Stimulated activated naive CD8-positive, alpha-beta T cell treated with anti-CD3 and anti-CD28 coated beads, Interleukin-15, Interleukin-2, amounts not matched to agents 100 U/mL and 50 U/mL, for 24 hours (primary cell): ENCODE data around the gene NACC2.
"Not testable (repeated sequence)": the region's sequence is repeated elsewhere in the genome, so short reads cannot be mapped to it uniquely, and the experiment has no call there.

Experiments
- ATAC-seq: fragments of 150-1000 bp; cut with Tn5 transposase; one replicate; pipeline ENCODE4 v1.10.0; 2021
- DNase-seq: peaks from one replicate; pipeline ENCODE4 v3.0.0; 2021

NACC2 gene

DNA sequence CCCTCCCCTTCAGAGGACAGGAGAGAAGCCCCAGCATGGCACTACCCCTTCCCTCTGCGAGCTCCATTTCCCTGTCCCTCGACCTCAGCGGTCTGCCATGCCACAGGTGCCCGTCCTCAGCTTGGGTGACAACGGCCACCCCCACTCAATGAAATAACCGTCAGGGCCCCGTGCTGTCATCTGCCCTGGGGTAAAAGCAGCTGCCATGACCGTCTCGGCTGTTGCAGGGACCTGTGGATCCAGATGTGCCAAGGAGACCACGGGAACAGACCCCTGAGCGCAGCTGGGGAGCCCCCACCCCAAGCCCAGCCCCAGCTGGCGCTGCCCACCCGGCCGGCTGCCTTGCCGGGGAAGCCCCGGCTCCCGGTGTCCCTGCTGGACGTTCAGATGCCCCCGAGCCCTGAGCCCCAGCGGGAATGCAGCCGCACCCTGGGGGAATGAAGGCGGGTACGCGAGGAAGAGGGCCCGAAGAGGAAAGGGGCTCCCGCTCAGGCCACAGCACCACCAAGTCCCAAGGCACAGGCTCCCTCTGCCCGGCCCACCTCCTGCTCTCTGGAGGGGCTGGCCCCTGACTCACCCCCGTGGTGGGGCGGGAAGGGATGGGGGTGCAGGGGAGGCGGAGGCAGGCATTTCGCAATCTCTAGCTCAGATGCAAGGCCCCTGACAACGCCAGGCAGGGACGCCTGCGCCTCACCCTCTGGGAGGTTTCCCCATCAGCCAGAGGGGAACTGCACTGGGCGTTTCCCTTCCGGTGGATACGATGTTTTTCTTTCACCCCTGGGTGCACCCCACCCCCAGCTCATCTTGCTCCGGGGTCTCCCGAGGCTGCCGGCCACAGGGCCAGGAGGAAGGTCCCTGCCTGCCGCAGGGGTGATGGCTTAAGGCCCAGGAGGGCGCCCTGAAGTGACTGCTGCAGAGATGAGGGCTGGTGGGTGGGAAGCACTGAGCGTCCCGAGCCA, 49.2 kb downstream of the NACC2 start:
- DNase-seq (no peak), ATAC-seq (no peak)

DNA sequence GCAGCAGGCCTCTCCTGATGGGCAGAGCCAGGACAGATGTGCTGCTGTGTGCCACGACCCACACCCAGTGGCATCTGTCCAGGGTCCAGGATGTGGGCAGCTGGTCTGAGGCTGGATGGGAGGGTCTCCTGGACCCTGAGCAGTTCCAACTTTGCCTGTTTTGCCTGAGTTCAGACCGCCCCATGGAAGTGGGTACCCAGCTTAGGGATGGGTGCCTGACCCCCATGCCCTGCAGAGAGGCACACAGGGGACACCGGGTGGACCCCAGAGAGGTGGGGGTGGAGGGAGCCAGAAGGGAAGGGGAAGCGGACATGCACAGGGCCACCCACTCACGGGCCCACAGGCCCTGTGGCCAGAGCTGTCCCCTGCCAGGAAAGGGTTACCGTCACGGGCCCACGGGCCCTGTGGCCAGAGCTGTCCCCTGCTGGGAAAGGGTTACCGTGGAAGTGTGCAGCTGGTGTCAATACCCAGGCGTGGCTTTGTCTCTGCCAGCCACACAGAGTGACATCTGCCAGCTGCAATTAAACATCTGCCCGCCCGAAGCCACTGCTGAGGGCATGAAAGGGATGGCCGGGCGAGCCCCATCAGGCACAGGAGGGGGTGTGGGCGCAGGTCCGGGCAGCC, 50.0 kb downstream of the NACC2 start:
- ATAC-seq (no peak), DNase-seq (no peak)

DNA sequence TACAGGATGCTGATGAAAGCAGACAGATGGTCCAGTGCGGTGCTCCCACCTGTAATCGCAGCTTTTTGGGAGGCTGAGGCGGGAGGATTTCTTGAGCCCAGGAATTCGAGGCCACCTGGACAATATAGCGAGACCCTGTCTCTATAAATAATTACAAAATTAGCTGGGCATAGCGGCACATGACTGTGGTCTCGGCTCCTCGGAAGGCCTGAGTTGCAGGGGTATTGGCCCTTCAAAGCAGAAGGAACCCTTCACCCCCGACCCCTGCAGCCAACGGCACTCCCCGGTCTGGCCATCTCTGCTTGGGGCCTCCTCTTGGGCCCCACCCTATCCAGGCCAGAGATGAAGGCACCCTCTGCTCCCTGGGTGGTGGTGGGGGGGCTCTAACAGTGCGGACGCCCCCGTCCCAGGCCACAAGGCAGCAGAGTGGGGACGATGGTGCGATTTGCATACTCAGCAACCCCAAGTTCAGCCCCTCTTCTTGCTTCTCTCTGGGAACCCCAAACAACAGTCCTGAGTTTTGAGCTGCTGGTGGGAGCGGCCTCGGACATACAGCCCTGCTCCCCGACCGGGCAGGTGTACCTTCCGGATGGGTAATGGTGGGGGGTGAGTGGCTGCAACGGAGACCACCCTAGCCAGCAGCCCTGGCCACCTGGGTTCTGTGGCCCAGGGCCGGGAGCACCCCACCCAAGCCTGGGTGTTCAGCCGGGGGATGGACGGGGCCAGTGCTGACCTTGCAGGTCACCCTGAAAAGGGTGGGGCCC, 50.7 kb downstream of the NACC2 start:
- no peak for ATAC-seq
- no peak for DNase-seq

DNA sequence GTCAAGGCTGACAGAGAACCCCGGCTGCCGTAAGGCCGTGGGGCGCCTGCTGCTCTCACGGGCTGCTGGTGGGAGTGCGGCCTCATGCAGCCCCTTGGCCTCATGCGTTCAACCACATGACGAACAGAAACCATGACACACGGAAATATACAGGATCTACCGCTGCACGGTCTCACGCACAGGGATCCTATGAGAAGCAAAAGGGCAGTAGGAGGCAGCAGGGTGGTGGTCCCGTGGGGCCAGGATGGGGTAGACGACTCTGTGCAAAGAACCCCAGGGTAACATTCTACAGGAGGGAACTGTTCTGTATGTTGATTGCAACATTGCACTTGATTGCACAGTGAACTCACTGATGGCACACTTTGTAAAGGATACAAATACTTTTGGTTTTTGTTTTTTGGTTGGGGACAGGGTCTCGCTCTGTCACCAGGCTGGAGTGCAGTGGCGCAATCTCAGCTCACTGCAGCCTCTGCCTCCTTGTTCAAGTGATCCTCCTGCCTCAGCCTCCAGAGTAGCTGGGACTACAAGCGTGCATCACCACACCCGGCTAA, 51.6 kb downstream of the NACC2 start:
- ATAC-seq (no peak), DNase-seq (no peak)

DNA sequence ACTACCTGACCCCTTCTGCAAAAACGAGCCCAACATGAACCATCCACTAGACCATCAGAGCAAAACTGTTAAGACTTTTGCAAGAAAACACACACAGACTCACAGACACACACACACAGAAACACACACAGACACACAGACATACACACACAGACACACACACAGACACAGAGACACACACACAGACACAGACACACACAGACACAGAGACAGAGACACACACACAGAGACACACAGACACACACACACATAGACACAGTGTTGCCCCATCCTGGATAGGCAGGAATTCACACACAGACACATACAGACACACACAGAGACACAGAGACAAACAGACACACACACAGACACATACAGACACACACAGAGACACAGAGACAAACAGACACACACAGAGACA, 52.5 kb downstream of the NACC2 start:
- no peak for DNase-seq
- no peak for ATAC-seq

DNA sequence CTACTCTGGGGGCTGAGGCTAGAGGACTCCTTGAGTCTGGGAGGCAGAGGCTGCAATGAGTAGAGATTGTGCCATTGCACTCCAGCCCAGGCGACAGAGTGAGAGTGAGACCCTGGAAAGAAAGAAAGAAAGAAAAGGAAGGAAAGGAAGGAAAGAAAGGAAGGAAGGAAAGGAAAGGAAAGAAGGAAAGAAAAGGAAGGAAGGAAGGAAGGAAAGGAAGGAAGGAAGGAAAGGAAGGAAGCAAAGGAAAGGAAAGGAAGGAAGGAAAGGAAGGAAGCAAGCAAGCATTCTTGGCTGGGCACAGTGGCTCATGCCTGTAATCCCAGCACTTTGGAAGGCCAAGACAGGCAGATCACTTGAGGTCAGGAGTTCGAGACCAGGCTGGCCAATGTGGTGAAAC, 54.2 kb downstream of the NACC2 start:
- not testable (repeated sequence) for DNase-seq, ATAC-seq

DNA sequence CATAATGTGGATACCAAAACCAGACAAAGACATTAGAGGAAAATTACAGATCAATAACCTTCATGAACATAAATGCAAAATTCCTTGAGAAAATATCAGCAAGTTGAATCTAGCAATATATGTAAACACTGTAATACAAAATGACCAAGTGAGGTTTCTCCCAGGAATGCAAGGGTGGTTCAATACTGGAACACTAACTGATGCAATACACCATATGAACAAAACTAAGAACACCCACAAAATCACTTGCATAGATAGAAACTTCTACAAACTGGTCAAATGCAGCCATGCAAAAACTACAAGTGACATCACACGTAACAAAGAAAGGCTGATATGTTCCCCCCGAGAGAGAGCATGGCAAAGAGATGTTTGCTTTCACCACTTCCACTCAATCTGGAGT, 55.6 kb downstream of the NACC2 start:
- ATAC-seq (no peak), DNase-seq (no peak)

DNA sequence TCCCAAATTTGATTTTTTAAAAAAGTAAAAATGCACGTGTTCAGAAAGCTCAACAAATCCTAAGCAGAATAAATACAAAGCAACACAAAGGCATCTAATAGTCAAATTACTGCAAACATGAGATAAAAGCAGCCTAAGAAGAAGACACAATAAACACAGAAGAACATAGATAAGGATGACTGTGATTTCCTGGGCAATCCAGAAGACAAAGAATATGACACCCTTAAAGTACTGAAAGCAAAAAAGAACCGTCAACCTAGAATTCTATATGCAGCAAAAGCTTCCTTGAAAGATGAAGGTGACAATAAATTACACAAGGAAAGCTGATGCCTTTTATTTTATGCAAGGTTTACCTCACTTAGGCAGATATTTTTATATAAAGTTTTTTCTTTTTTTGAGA, 58.2 kb downstream of the NACC2 start:
- ATAC-seq (no peak), DNase-seq (no peak)

DNA sequence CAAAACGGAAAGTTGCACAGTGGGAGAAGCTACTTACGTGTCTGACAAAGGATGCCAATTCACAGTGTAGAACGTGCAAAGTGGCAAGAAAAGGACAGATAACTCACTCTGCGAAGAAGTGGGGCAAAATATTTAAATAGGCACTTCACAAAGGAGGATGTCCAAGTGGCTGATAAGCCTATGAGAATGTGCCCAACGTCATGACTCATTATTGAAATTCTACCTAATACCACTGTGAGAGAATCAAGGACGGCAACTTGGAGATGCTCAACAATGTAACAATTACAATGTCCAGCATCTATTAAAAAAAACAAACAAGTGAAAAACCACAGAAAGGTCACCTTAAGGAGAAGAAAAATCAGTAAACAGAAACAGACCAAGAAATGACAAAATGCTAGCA, 59.0 kb downstream of the NACC2 start:
- DNase-seq, result no peak
- no peak for ATAC-seq

DNA sequence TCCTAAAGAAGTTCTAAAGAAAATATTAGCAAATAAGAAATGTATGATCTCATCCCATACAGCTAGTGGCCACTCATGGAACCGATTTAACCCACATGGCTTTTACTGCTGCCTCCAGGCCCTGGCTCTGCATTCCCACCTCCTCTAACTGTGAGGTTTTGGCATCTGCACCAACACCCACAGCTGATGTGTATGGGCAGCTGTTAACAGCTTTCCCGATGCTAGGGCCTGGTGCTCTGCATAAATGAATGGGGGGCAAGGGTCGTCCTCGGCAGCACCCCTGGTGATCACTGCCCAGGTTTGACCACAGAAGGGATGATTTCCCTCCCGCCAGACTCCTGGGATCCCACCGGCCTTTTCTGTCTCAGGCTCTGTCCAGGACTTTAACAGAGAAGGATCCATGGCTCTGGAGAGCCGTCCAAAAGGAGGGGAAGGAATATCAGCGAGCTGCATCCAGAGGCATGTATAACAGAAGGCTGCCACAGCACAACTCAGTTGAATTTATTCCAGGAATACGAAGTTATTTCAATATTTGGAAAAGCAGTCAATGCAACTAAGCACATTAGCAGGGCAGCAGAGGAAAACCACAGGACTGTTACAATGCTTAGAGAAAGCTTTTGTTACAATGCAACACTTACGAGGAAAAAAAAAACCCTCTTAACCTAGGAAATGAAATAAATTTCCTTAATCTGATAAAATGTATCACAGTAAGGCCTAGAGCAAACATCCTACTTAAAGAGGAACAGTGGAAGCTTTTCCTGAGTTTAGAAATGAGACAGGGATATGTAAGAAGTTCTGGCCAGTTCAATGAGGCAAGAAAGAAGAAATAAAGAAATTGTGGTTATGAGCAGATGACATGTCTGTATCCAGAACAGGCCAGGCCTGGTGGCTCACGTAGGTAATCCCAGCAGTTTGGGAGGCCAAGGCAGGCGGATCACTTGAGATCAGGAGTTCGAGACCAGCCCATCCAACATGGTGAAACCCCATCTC, 63.1 kb downstream of the NACC2 start:
- no peak for DNase-seq
- ATAC-seq, result no peak

DNA sequence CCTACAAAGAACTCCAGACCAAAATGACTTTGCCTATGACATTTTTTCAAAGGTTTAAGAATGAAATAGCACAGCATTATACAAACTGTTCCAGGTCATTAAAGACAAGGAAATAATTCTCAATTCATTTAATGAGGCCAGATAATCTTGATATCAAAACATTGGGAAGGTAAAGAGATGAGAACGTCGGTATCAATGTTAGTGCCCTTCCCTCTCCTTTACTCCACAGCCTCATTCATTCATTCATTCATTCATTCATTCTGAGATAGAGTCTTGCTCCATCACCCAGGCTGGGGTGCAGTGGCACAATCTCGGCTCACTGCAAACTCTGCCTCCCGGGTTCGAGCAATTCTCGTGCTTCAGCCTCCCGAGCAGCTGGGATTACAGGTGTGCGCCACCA, 64.0 kb downstream of the NACC2 start:
- ATAC-seq, result no peak
- no peak for DNase-seq

DNA sequence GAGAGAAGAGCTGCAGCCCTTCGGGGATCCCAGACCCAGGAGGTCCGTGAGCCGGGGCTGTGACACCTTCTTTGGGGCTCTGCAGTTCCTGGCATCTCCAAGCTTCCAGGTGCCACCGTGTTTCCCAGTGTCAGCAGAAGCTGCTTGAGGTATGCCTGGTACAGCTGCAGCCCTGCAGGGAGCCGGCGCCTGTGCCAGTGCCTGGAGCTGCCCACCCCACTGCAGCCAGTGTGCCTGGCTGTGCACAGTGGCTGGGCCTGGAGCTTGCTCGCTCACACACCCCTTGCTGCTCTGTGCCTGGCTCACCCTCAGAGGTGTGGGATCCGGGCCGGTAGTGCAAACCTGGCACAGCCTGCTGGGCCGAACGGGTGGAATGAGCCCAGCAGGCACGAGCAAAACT, 65.5 kb downstream of the NACC2 start:
- DNase-seq, result no peak
- ATAC-seq, result no peak

DNA sequence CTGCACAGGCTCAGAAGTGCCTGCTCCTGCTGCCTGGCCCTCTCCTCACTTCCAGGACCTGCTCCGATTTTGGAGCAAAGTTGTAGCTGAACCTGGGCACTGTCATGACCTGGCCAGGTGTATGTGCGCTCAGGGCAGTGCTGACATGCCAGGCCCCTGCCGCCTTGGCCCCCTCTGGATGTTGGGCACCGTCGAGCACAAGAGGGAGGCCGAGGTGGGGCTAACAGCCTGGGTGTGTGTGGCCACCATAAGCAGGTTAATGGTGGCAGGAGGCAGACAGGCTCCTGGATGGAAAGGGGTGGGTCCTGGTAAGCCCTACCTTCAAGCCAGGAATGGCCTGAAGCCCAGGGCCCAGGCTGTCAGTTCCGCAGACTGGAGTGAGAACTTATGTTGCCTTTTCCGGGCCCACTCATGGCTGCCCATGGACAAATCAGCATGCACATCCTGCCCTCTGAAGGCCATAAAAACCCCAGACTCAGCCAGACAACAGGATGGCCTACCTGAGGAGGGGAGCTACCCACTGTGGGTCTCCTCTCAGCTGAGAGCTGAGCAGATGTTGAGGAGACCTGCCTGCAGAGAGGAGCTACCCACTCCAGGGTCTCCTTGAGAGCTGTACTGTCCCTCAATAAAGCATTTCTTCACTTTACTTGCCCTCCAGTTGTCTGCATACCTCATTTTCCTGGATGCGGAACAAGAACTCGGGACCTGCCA, 66.2 kb downstream of the NACC2 start:
- no peak for DNase-seq
- ATAC-seq, result no peak

DNA sequence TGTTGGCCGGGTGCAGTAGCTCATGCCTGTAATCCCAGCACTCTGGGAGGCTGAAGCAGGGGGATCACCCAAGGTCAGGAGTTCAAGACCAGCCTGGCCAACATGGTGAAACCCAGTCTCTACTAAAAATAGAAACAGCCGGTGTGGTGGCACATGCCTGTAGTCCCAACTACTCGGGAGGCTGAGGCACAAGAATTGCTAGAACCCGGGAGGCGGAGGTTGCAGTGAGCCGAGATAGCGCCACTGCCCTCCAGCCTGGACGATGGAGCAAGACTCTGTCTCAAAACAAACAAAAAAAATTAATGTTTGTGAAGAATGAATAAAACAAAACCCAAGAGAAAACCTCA, 68.2 kb downstream of the NACC2 start:
- ATAC-seq, DNase-seq: not testable (repeated sequence)

DNA sequence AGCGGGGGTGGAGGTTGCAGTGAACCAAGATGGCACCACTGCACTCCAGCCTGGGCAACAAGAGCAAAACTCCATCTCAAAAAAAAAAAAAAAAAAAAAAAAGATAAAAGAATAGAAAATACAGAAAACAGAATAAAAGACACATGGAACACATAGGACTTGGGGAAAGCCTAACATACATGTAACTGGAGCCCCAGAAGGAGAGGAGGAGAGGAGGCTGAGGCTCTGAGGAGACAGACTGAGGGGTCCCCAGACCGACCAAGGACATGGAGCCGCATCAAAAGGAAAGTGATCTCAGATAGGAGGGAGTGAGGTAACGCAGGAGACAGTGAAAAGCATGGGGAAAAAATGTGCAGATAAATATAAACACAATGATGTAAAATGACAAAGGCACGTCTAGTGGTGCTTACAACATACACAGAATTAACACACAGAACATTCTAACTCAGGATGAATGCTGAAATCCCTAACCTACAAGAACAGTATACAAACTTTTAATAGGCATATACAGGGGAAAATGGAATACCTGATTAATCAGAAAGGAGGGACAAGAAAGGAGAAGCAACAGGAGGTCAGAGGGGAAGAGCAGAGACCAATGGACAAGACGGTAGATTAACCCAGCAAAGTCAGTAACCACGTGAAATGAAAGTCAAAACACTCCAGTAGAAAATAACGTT, 68.7 kb downstream of the NACC2 start:
- ATAC-seq (no peak), DNase-seq (no peak)

DNA sequence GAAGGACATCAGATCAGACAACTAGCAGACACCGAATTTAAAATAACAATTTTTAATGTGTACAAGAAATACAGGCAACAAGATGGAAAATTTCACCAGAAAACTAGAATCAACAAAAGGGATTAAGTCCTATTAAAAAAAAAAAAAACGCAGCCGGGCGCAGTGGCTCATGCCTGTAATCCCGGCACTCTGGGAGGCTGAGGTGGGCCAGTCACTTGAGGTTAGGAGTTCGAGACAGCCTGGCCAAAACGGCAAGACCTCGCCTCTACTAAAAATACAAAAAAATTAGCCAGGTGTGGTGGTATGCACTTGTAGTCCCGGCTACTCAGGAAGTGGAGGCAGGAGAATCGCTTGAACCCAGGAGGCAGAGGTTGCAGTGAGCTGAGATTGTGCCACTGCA, 69.6 kb downstream of the NACC2 start:
- DNase-seq (no peak), ATAC-seq (no peak)

DNA sequence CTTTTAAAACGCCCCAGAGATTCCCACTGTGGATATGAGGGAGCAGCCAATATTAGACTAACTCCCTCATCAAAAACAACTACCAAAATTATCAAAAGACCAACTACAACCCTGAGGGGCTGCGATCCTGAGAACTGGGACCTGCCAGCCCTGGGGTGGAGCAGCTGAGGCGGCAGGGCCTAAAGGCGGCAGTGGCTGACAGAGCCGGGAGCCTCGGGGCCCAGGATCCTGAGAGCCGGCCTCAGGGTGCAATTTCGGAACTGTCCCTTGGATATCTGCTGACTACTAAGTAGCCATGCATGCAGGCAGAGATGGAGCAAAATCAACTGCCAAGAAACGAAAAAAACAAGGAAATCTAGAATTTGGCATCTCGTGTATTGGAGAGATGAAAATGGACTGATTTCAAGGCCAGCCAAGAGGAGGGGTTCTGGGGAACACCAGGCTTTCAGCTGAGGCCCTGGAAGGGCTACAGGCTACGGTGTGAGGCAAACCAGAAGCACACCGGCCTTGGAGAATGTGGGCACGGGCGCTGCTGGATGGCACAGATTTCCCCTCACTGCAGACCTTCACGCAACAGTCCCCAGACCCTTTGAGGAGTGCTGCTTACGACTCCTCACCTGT, 70.3 kb downstream of the NACC2 start:
- ATAC-seq (no peak), DNase-seq (no peak)

DNA sequence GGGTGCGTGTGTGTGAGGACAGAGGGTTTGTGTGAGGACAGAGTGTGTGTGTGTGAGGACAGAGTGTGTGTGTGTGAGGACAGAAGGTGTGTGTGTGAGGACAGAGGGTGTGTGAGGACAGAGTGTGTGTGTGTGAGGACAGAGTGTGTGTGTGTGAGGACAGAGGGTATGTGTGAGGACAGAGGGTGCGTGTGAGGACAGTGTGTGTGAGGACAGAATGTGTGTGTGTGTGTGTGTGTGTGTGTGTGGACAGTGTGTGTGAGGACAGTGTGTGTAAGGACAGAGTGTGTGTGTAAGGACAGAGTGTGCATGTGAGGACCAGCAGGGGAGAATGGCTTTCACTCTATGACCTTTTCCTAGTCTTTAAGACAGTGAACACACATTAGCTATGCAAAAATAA, 70.8 kb downstream of the NACC2 start:
- DNase-seq, result no peak
- no peak for ATAC-seq

DNA sequence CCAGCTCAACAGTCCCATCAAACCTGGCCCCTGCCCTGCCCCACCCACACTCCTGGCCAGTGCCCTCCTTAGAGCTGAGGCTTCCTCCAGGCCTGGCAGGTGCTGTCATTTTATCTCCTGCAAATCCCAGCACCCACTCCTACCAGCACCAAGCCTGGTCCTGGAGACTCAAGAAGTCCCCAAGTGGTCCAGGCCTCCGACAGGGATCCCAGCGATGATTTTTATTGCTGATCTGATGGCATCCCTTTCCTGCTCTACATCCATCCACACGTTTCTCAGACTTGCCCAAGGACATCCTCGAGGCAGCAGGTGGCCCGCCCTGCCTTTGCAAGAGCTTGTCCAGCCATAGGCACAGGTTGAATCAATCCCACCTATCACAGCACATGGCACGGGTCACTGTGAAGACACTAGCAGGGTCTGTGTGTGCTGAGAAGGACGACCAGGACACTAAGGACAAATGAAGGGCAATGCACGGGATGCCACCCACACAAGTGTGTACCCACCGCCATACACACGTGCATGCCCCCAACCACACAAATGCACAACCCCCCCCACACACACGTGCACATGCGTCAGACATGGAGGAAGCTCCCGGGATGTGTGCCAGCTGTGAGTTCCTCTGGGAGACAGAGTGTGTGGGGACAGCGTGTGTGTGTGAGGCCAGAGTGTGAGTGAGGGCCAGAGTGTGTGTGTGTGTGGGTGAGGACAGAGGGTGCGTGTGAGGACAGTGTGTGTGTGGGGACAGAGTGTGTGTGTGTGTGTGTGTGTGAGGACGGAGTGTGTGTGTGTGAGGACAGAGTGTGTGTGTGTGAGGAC, 71.5 kb downstream of the NACC2 start:
- no peak for DNase-seq
- ATAC-seq, result no peak
